HCT116 (cell line): ENCODE results near the gene TEDC2. TPM values are rescaled to one million over a fixed set of nuclear protein-coding genes. Genes with fewer than 3 reads are reported as not detected.

Experiments
- ATAC-seq: fragments of 200-7000 bp; cut with Tn5 transposase; 2 replicates; pipeline ENCODE4 v1.9.1; 2020; ENCODE audit warnings: mild to moderate bottlenecking, moderate library complexity
- BruUV-seq: library from RNA; stranded (reverse); fragments of 400-500 nt; replicated peaks from 2 replicates; lab custom pipeline; 2021; lab: Mats Ljungman, UMichigan
- CTCF ChIA-PET: fragments of 300-600 bp; sonication (Branson Sonifier 250); formaldehyde crosslinking; loops from one replicate; lab custom pipeline; 2021; ENCODE audit warnings: antibody characterized with exemption; lab: Charles Lee
- POLR2A ChIA-PET: fragments of 300-600, 350-600 bp; sonication (Branson Sonifier 250); formaldehyde crosslinking; loops from one replicate; lab custom pipeline; 2021; ENCODE audit warnings: antibody characterized with exemption; lab: Charles Lee
- RAD21 ChIA-PET, 2 experiments: fragments of 300-600 bp; sonication (Branson Sonifier 250); formaldehyde crosslinking; loops; one replicate each; lab custom pipeline; 2023; ENCODE audit warnings: low total read pairs in 2 of 2; ENCODE audit not compliant: uncharacterized antibody in 2 of 2, unreplicated experiment in 2 of 2, low non-redundant PET in 1 of 2; lab: Charles Lee
- DNase-seq: peaks from one replicate; pipeline ENCODE4 v3.0.0-alpha.2; 2010; ENCODE audit warnings: low read depth, low spot score
- H2AFZ ChIP-seq: fragments of 200-600 bp; shearing (Covaris generic), sonication (generic); 2 replicates; pipeline ENCODE4 v1.6.1; 2017; ENCODE audit warnings: low read depth, mixed run types, mixed read lengths, antibody characterized with exemption, low read length; ENCODE audit not compliant: poor library complexity, severe bottlenecking
- H3K27ac ChIP-seq: 2 replicates; pipeline ENCODE4 v1.5.1; 2012; ENCODE audit warnings: low read depth, low read length
- H3K27me3 ChIP-seq: fragments of 200-600 bp; sonication (generic); 2 replicates; pipeline ENCODE4 v1.6.1; 2016; ENCODE audit warnings: mixed run types, low read length, mixed read lengths; ENCODE audit not compliant: insufficient read depth
- H3K36me3 ChIP-seq, 2 experiments: fragments of 200-500 bp in 1 of 2; fragments of 200-600 bp in 1 of 2; sonication (Bioruptor generic) in 1 of 2; sonication (generic) in 1 of 2; 2 replicates each; pipeline versions ENCODE4 v1.5.1 to v1.6.1; 2014 to 2016; ENCODE audit warnings: low read length in 2 of 2, inconsistent platforms in 1 of 2, mixed read lengths in 1 of 2, mixed run types in 1 of 2; ENCODE audit not compliant: insufficient read depth in 2 of 2, control insufficient read depth in 1 of 2
- H3K4me1 ChIP-seq, 2 experiments: fragments of 200-600 bp in 1 of 2; sonication (generic) in 1 of 2; 2 replicates each; pipeline versions ENCODE4 v1.5.1 to v1.6.1; 2012 to 2017; ENCODE audit warnings: low read length in 2 of 2, inconsistent platforms in 1 of 2, mild to moderate bottlenecking in 1 of 2, mixed read lengths in 1 of 2, mixed run types in 1 of 2, moderate library complexity in 1 of 2; ENCODE audit not compliant: insufficient read depth in 2 of 2, control insufficient read depth in 1 of 2
- H3K4me2 ChIP-seq: fragments of 200-600 bp; sonication (generic); 2 replicates; pipeline ENCODE4 v1.6.1; 2017; ENCODE audit warnings: mixed run types, low read length, mixed read lengths
- H3K4me3 ChIP-seq, 2 experiments: fragments of 200-600 bp in 1 of 2; sonication (generic) in 1 of 2; replicated peaks in 1 of 2; 2 replicates each; pipeline ENCODE4 v1.5.1; 2011 to 2016; ENCODE audit warnings: low read length in 2 of 2, control low read depth in 1 of 2, low read depth in 1 of 2, mild to moderate bottlenecking in 1 of 2, mixed read lengths in 1 of 2, mixed run types in 1 of 2
- H3K79me2 ChIP-seq: fragments of 200-600 bp; sonication (generic); 2 replicates; pipeline ENCODE4 v1.6.1; 2017; ENCODE audit warnings: mild to moderate bottlenecking, mixed run types, low read length, moderate library complexity, mixed read lengths; ENCODE audit not compliant: insufficient read depth
- H3K9ac ChIP-seq: fragments of 200-600 bp; sonication (generic); 2 replicates; pipeline ENCODE4 v1.6.1; 2016; ENCODE audit warnings: low read length, mixed read lengths
- H3K9me2 ChIP-seq: fragments of 200-600 bp; sonication (generic), shearing (Covaris generic); 2 replicates; pipeline ENCODE4 v1.6.1; 2017; ENCODE audit warnings: mixed run types, mild to moderate bottlenecking, moderate library complexity; ENCODE audit not compliant: insufficient read depth
- H3K9me3 ChIP-seq, 2 experiments: fragments of 200-500 bp in 1 of 2; fragments of 200-600 bp in 1 of 2; sonication (Bioruptor generic) in 1 of 2; sonication (generic) in 1 of 2; 2 replicates each; pipeline ENCODE4 v1.6.1; 2014 to 2017; ENCODE audit warnings: low read length in 2 of 2, mixed read lengths in 2 of 2, inconsistent platforms in 1 of 2, low read depth in 1 of 2, mild to moderate bottlenecking in 1 of 2, mixed run types in 1 of 2, moderate library complexity in 1 of 2; ENCODE audit not compliant: control insufficient read depth in 1 of 2, insufficient read depth in 1 of 2
- H4K20me1 ChIP-seq: fragments of 200-600 bp; sonication (generic), shearing (Covaris generic); 2 replicates; pipeline ENCODE4 v1.6.1; 2017; ENCODE audit warnings: mixed run types, mild to moderate bottlenecking, moderate library complexity; ENCODE audit not compliant: insufficient read depth
- ATF3 ChIP-seq: IDR thresholded peaks from 2 replicates; pipeline ENCODE4 v1.6.1; 2012
- CBX3 ChIP-seq: IDR thresholded peaks from 2 replicates; pipeline ENCODE4 v1.6.1; 2012; ENCODE audit warnings: low read depth
- CEBPB ChIP-seq: IDR thresholded peaks from 2 replicates; pipeline ENCODE4 v1.6.1; 2012; ENCODE audit warnings: low read depth
- EGR1 ChIP-seq: IDR thresholded peaks from 2 replicates; pipeline ENCODE4 v1.6.1; 2012; ENCODE audit warnings: low read depth
- ELF1 ChIP-seq: IDR thresholded peaks from 2 replicates; pipeline ENCODE4 v1.6.1; 2012; ENCODE audit warnings: low read depth, borderline replicate concordance
- EZH2 ChIP-seq: fragments of 200-600 bp; sonication (generic); IDR thresholded peaks from 2 replicates; pipeline ENCODE4 v1.6.1; 2017; ENCODE audit warnings: antibody characterized with exemption, mixed run types
- EZH2phosphoT487 ChIP-seq: fragments of 200-600 bp; IDR thresholded peaks from 2 replicates; pipeline ENCODE4 v1.6.1; 2018; ENCODE audit warnings: antibody characterized with exemption, borderline replicate concordance
- POLR2A ChIP-seq: IDR thresholded peaks from 2 replicates; pipeline ENCODE4 v1.7.0; 2011; ENCODE audit warnings: borderline replicate concordance; ENCODE audit not compliant: insufficient read depth, insufficient read length; ENCODE audit errors: extremely low read depth
- POLR2AphosphoS5 ChIP-seq: IDR thresholded peaks from 2 replicates; pipeline ENCODE4 v1.6.1; 2011; ENCODE audit warnings: mild to moderate bottlenecking, low read depth, low read length, moderate library complexity
- REST ChIP-seq: IDR thresholded peaks from 2 replicates; pipeline ENCODE4 v1.6.1; 2012; ENCODE audit warnings: low read depth
- SIN3A ChIP-seq: IDR thresholded peaks from 2 replicates; pipeline ENCODE4 v1.6.1; 2012; ENCODE audit warnings: low read depth
- SP1 ChIP-seq: IDR thresholded peaks from 2 replicates; pipeline ENCODE4 v1.6.1; 2012; ENCODE audit warnings: low read depth
- SRF ChIP-seq: IDR thresholded peaks from 2 replicates; pipeline ENCODE4 v1.6.1; 2012; ENCODE audit warnings: low read depth
- TCF7L2 ChIP-seq: IDR thresholded peaks from 2 replicates; pipeline ENCODE4 v1.7.0; 2011; ENCODE audit warnings: borderline replicate concordance, inconsistent platforms; ENCODE audit not compliant: insufficient read depth, insufficient read length; ENCODE audit errors: extremely low read depth
- ZFX ChIP-seq: fragments of 450-650 bp; IDR thresholded peaks from 2 replicates; pipeline ENCODE4 v1.6.1; 2017
- ZNF274 ChIP-seq: fragments of 200-500 bp; sonication (Bioruptor generic); IDR thresholded peaks from 2 replicates; pipeline ENCODE4 v1.6.1; 2014; ENCODE audit warnings: mild to moderate bottlenecking, low read depth, low read length, inconsistent platforms
- intact Hi-C: fragments of 100-400 bp; cut with micrococcal nuclease; formaldehyde crosslinking; loops from 2 replicates; pipeline ENCODE4 v1.10.0; 2022
- total RNA-seq: library from RNA; stranded (reverse); gene quantifications from one replicate; pipeline ENCODE4 v1.2.1, GENCODE V29; 2021; ENCODE audit not compliant: unreplicated experiment

The TEDC2 gene
- total RNA-seq, 1 experiment from 2014 or later: 26.5 TPM

- H2AFZ ChIP-seq: no peak overlapping the region
- no peak overlapping the region for H3K9ac ChIP-seq
- TF ChIP-seq TCF7L2: no peak
- TF ChIP-seq SIN3A: no peak
- no peak for TF ChIP-seq ZNF274
- no peak for TF ChIP-seq POLR2AphosphoS5
- TF ChIP-seq EZH2phosphoT487: no peak
- TF ChIP-seq SRF: no peak
- TF ChIP-seq REST: no peak
- no peak for TF ChIP-seq ATF3
- TF ChIP-seq EGR1: no peak
- TF ChIP-seq POLR2A: no peak
- TF ChIP-seq ZFX: no peak
- no peak for TF ChIP-seq ELF1
- no peak for TF ChIP-seq SP1
- TF ChIP-seq EZH2: no peak
- no peak for TF ChIP-seq CEBPB
- TF ChIP-seq CBX3: no peak
- no peaks in the 10 kb centered on the region for H3K9me2 ChIP-seq
- CTCF ChIA-PET: no interaction called here
- no peaks in the 10 kb centered on the region for H3K9me3 ChIP-seq
- RAD21 ChIA-PET: no interaction called here
- no peak for ATAC-seq
- BruUV-seq: no TSS peak
- H3K4me1 ChIP-seq: no peaks in the 10 kb centered on the region
- DNase-seq: no peak
- no peaks in the 10 kb centered on the region; a peak in 1 of 4 replicates for H3K36me3 ChIP-seq
- intact Hi-C loops: no loop called here
- H3K27me3 ChIP-seq: no peaks in the 10 kb centered on the region
- H4K20me1 ChIP-seq: no peaks in the 10 kb centered on the region
- H3K4me2 ChIP-seq: no peak overlapping the region
- peaks cover 17% of the 10 kb centered on the region; the same call in 1 of the 2 replicates for H3K79me2 ChIP-seq
- POLR2A ChIA-PET: no interaction called here
- H3K27ac ChIP-seq: no peak overlapping the region
- no peak overlapping the region for H3K4me3 ChIP-seq
These were observed 33.7 kb downstream of the TEDC2 start for GRCh38 chr16:2493605-2494004.
